Heart left ventricle (tissue), 16 donors: ENCODE results near the gene CTRB1. TPM values are rescaled to one million over a fixed set of nuclear protein-coding genes. Genes with fewer than 3 reads are reported as not detected.

Experiments used
- ATAC-seq, 4 donors: fragments of 200-7000 bp; cut with Tn5 transposase; one replicate each; pipeline ENCODE4 v1.9.1; 2020 to 2022; ENCODE audit warnings: moderate library complexity in 4 of 4, mild to moderate bottlenecking in 3 of 4, moderate number of reproducible peaks in 1 of 4
- DNase-seq, 5 donors: peaks; one replicate each; pipeline ENCODE4 v3.0.0-alpha.2; 2020
- H3K27ac ChIP-seq, 12 donors: fragments of 200-600 bp; sonication (generic) in 4 of 12; one replicate each; pipeline versions ENCODE4 v1.5.0 to v1.8.0; 2016 to 2022; ENCODE audit warnings: mild to moderate bottlenecking in 2 of 12
- H3K27me3 ChIP-seq, 9 donors: fragments of 200-600 bp; sonication (generic) in 2 of 9; one replicate each; pipeline versions ENCODE4 v1.5.1 to v1.8.0; 2016 to 2022; ENCODE audit warnings: mild to moderate bottlenecking in 3 of 9
- H3K36me3 ChIP-seq, 9 donors: fragments of 200-600 bp; sonication (generic) in 2 of 9; one replicate each; pipeline versions ENCODE4 v1.5.0 to v1.8.0; 2018 to 2022; ENCODE audit warnings: mild to moderate bottlenecking in 2 of 9
- H3K4me1 ChIP-seq, 12 donors: fragments of 200-600 bp; sonication (generic) in 4 of 12; one replicate each; pipeline versions ENCODE4 v1.5.0 to v1.8.0; 2016 to 2022; ENCODE audit warnings: mild to moderate bottlenecking in 3 of 12
- H3K4me3 ChIP-seq, 12 donors: fragments of 200-600 bp; sonication (generic) in 4 of 12; one replicate each; pipeline versions ENCODE4 v1.5.0 to v1.8.0; 2017 to 2022; ENCODE audit warnings: mild to moderate bottlenecking in 9 of 12, moderate library complexity in 4 of 12
- H3K9me3 ChIP-seq, 12 donors: fragments of 200-600 bp; sonication (generic) in 4 of 12; one replicate each; pipeline versions ENCODE4 v1.5.0 to v1.8.0; 2016 to 2022; ENCODE audit warnings: mild to moderate bottlenecking in 1 of 12
- POLR2A ChIP-seq, 2 donors: fragments of 450-650 bp; IDR thresholded peaks; one replicate each; pipeline ENCODE4 v1.6.1; 2017; ENCODE audit warnings: antibody characterized with exemption in 2 of 2, mild to moderate bottlenecking in 2 of 2, moderate library complexity in 2 of 2
- WGBS, 4 donors: extraction: QIAGEN DNeasy Blood & Tissue Kit in 2 of 4; methylation state at CpG; one replicate each; pipeline versions ENCODE4 v1.1.5 to v1.1.7; 2013 to 2018; 5-methylcytosine and 5-hydroxymethylcytosine counted together
- intact Hi-C, 10 donors: fragments of 100-400 bp; cut with DNase I; formaldehyde crosslinking; loops; one replicate each; pipeline versions ENCODE4 v1.11.1 to v1.14.2; 2022
- polyA plus RNA-seq, 2 donors: library from polyadenylated mRNA; stranded (reverse); fragments of 200-250 nt; gene quantifications; one replicate each; pipeline ENCODE4 v1.2.3, GENCODE V29; 2013
- total RNA-seq, 9 donors: library from RNA; depleted of rRNA in 2 of 9; stranded (reverse); fragments of >200 nt in 2 of 9; fragmentation: NEBNext Ultra II Directional in 3 of 9; extraction: Animal tissue kit (Norgen Biotek cat#: 25700) in 3 of 9; gene quantifications; one replicate each; pipeline versions ENCODE4 v1.1.0 to v1.2.4, GENCODE V29; 2016 to 2023
- TF ChIP-seq, protein P1 (sequence below), 12 donors: fragments of 200-600 bp; sonication (generic) in 4 of 12; IDR thresholded peaks; one replicate each; pipeline versions ENCODE4 v1.5.0 to v1.8.0; 2018 to 2022; ENCODE audit warnings: antibody characterized with exemption in 12 of 12, mild to moderate bottlenecking in 5 of 12
- donor health status: ischemic (EF 13 %, LVEDD 7.1; RV severe dilation, severe dysfunction).
- donor health status: healthy with polysubstance abuse.
- donor health status: DM: no; HTN: yes; CAD: no.
- donor health status: DM: no; HTN: no; CAD: no.
- donor health status: ischemic (EF 25% LVEDD 6.9; RV normal size, moderate dysfunction).
- donor health status: ischemic (EF 25% LVEDD 5.7; RV mildly dilated, moderate dysfunction).
- donor health status: healthy.
- donor health status: DM: yes; HTN: yes; CAD: no.
- donor health status: ischemic (EF 35%, LVEDD 5.7; RV mildly dilated, moderate dysfunction).
- donor health status: nonischemic (EF 11% LVEDD 7.7; RV severe dilation, severe dysfunction).
- donor health status: DM: yes; HTN: yes; CAD: no.
- donor health status: PGD.
- donor health status: ischemic (EF 29% LVEDD 5.4; RV normal size, mild dysfunction).
- donor health status: nonischemic (EF 23%, LVEDD 6.1; RV moderate dilation, normal function).

The CTRB1 gene
- total and polyA plus RNA-seq, 11 donors: 0.64 to 3.7 (median 2.5) TPM; not detected in 5

- DNase-seq (peak in 3 of 5 donors; percentile 66 to 76 (median 76)), ATAC-seq (peak; percentile 31 to 41 (median 34))
- Histone ChIP-seq H3K36me3 (no peaks in the 10 kb centered on the region), H3K4me1 (peaks cover 41 to 98% (median 90%) of the 10 kb centered on the region in 12 donors), H3K4me3 (peak overlapping the region; percentile 65 to 98 (median 88)), H3K27me3 (peaks cover 0 to 52% (median 0%) of the 10 kb centered on the region in 9 donors), H3K9me3 (no peaks in the 10 kb centered on the region), H3K27ac (peak overlapping the region; percentile 86 to 99 (median 94))
- TF ChIP-seq, protein P1, sequence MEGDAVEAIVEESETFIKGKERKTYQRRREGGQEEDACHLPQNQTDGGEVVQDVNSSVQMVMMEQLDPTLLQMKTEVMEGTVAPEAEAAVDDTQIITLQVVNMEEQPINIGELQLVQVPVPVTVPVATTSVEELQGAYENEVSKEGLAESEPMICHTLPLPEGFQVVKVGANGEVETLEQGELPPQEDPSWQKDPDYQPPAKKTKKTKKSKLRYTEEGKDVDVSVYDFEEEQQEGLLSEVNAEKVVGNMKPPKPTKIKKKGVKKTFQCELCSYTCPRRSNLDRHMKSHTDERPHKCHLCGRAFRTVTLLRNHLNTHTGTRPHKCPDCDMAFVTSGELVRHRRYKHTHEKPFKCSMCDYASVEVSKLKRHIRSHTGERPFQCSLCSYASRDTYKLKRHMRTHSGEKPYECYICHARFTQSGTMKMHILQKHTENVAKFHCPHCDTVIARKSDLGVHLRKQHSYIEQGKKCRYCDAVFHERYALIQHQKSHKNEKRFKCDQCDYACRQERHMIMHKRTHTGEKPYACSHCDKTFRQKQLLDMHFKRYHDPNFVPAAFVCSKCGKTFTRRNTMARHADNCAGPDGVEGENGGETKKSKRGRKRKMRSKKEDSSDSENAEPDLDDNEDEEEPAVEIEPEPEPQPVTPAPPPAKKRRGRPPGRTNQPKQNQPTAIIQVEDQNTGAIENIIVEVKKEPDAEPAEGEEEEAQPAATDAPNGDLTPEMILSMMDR (IDR thresholded peaks at IDR 0.05): peak in 1 of 12 donors; percentile 6
- no peak for TF ChIP-seq POLR2A (IDR thresholded peaks at IDR 0.05)
- WGBS, 4 donors: 3 to 6% (median 4%) methylated on average over 25 to 29 of the region's 29 CpGs
- intact Hi-C loops: loop anchor here in 3 of 10 donors (2.0 to 10.0 kb wide), 2 partner anchors 55 kb away; no protein-coding TSS in a partner anchor
Observed at GRCh38 chr16:75250089-75250808, 31.5 kb downstream of the CTRB1 start.

- peak in 2 of 4 donors; percentile 1 to 16 for ATAC-seq
- TF ChIP-seq, protein P1 (IDR thresholded peaks at IDR 0.05): no peak
- TF ChIP-seq POLR2A (IDR thresholded peaks at IDR 0.05): no peak
- Histone ChIP-seq H3K27ac (peak overlapping the region; percentile 86 to 99 (median 94)), H3K27me3 (peaks cover 0 to 52% (median 0%) of the 10 kb centered on the region in 9 donors), H3K4me3 (peak overlapping the region; percentile 65 to 98 (median 88)), H3K9me3 (no peaks in the 10 kb centered on the region), H3K4me1 (peaks cover 40 to 98% (median 90%) of the 10 kb centered on the region in 12 donors), H3K36me3 (no peaks in the 10 kb centered on the region)
- intact Hi-C loops: loop anchor here in 3 of 10 donors (2.0 to 10.0 kb wide), 2 partner anchors 54 kb away; no protein-coding TSS in a partner anchor
- WGBS, 4 donors: 1 to 2% (median 1%) methylated on average over 11 to 59 of the region's 59 CpGs
- DNase-seq: peak in 2 of 5 donors; percentile 46 to 72
Observed at GRCh38 chr16:75250809-75251279, 32.1 kb downstream of the CTRB1 start.

- no peaks in the 10 kb centered on the region for H3K36me3 ChIP-seq
- DNase-seq (peak; percentile 91 to 95 (median 93)), ATAC-seq (peak; percentile 58 to 81 (median 74))
- peaks cover 0 to 52% (median 0%) of the 10 kb centered on the region in 9 donors for H3K27me3 ChIP-seq
- intact Hi-C loops: loop anchor here in 3 of 10 donors (1.0 to 10.0 kb wide), 3 partner anchors 12 to 53 kb away; no protein-coding TSS in a partner anchor
- peaks cover 38 to 98% (median 90%) of the 10 kb centered on the region in 12 donors for H3K4me1 ChIP-seq
- H3K4me3 ChIP-seq: peak within 1 kb of the TSS; percentile 65 to 98 (median 88)
- no peaks in the 10 kb centered on the region for H3K9me3 ChIP-seq
- TF ChIP-seq, protein P1 (IDR thresholded peaks at IDR 0.05): peak in 7 of 12 donors; percentile 9 to 57 (median 27)
- TF ChIP-seq POLR2A (IDR thresholded peaks at IDR 0.05): peak in 1 of 2 donors; percentile 34
- H3K27ac ChIP-seq: peak within 1 kb of the TSS; percentile 86 to 99 (median 94)
- WGBS, 4 donors: 1 to 15% (median 2%) methylated on average over 8 to 84 of the region's 84 CpGs
Observed at GRCh38 chr16:75251280-75252048, 32.7 kb downstream of the CTRB1 start, which contains the start of gene BCAR1. Gene BCAR1 (minus strand): TSS chr16:75251624. CDS start chr16:75251482, 142 bp downstream.
